OCI-LY3 (cell line): Measurements from ENCODE around the gene SLC9A2.

Experiments used
- H2AFZ ChIP-seq: fragments of 200-600, 300-600 bp; shearing (Covaris generic); 2 replicates; pipeline ENCODE4 v1.6.0; 2014; ENCODE audit warnings: antibody characterized with exemption, low read depth, low read length
- H3K27ac ChIP-seq: fragments of 200-600, 300-600 bp; sonication (generic); 2 replicates; pipeline ENCODE4 v1.5.1; 2014; ENCODE audit warnings: mild to moderate bottlenecking, low read length, moderate library complexity, mixed read lengths
- H3K27me3 ChIP-seq: fragments of 200-600, 300-600 bp; sonication (generic); 2 replicates; pipeline ENCODE4 v1.6.1; 2014; ENCODE audit warnings: low read depth, low read length, mixed read lengths
- H3K36me3 ChIP-seq: fragments of 200-600, 300-600 bp; sonication (generic); replicated peaks from 2 replicates; pipeline ENCODE3; 2014; ENCODE audit warnings: low read depth, low read length, mixed read lengths
- H3K4me1 ChIP-seq: fragments of 300-600, 200-600 bp; sonication (generic); 2 replicates; pipeline ENCODE4 v1.6.1; 2014; ENCODE audit warnings: low read length, mixed read lengths
- H3K4me2 ChIP-seq: fragments of 200-600, 300-600 bp; sonication (generic); 2 replicates; pipeline ENCODE4 v1.6.1; 2014; ENCODE audit warnings: low read length, mixed read lengths
- H3K4me3 ChIP-seq: fragments of 300-600, 200-600 bp; sonication (generic); 2 replicates; pipeline ENCODE4 v1.5.1; 2014; ENCODE audit warnings: antibody characterized with exemption, mild to moderate bottlenecking, low read length, moderate library complexity
- H3K79me2 ChIP-seq: fragments of 300-600, 200-600 bp; shearing (Covaris generic); 2 replicates; pipeline ENCODE4 v1.6.1; 2014; ENCODE audit warnings: mild to moderate bottlenecking, low read length, mixed read lengths
- H3K9ac ChIP-seq: fragments of 300-600, 200-600 bp; shearing (Covaris generic); 2 replicates; pipeline ENCODE4 v1.6.0; 2014; ENCODE audit warnings: mild to moderate bottlenecking, low read length, moderate library complexity
- H3K9me3 ChIP-seq: fragments of 200-600, 300-600 bp; shearing (Covaris generic); 2 replicates; pipeline ENCODE4 v1.6.1; 2014; ENCODE audit warnings: low read length, mixed read lengths; ENCODE audit not compliant: insufficient read depth
- H4K20me1 ChIP-seq: fragments of 200-600, 300-600 bp; sonication (generic); 2 replicates; pipeline ENCODE4 v1.6.1; 2016; ENCODE audit warnings: low read length, mixed read lengths; ENCODE audit not compliant: insufficient read depth
- CTCF ChIP-seq: fragments of 200-600, 300-600 bp; sonication (generic); IDR thresholded peaks from 2 replicates; pipeline ENCODE4 v1.5.1; 2014; ENCODE audit warnings: antibody characterized with exemption, low read length, low read depth
- EZH2phosphoT487 ChIP-seq: fragments of 200-600 bp; shearing (Covaris generic); IDR thresholded peaks from 2 replicates; pipeline ENCODE4 v1.6.1; 2018; ENCODE audit warnings: antibody characterized with exemption, mixed run types, low read depth

The SLC9A2 gene

GRCh38 chr2:102630458-102630857 lies 11.1 kb downstream of the SLC9A2 start:
- H3K9ac ChIP-seq = no peak overlapping the region
- H2AFZ ChIP-seq = no peak overlapping the region
- no peak overlapping the region for H3K4me3 ChIP-seq
- H3K9me3 ChIP-seq = no peaks in the 10 kb centered on the region
- H3K79me2 ChIP-seq = no peaks in the 10 kb centered on the region
- H3K36me3 ChIP-seq = no peaks in the 10 kb centered on the region
- H3K4me1 ChIP-seq = peaks cover 10% of the 10 kb centered on the region
- TF ChIP-seq EZH2phosphoT487 (no peak), CTCF (no peak)
- no peak overlapping the region for H3K27ac ChIP-seq
- no peaks in the 10 kb centered on the region for H3K27me3 ChIP-seq
- H3K4me2 ChIP-seq = no peak overlapping the region
- H4K20me1 ChIP-seq = no peaks in the 10 kb centered on the region

GRCh38 chr2:102632380-102633175 lies 13.2 kb downstream of the SLC9A2 start:
- H3K4me2 ChIP-seq = peak overlapping the region; percentile 28
- H3K4me1 ChIP-seq = peaks cover 10% of the 10 kb centered on the region
- no peak overlapping the region for H2AFZ ChIP-seq
- H4K20me1 ChIP-seq = no peaks in the 10 kb centered on the region
- no peak overlapping the region for H3K4me3 ChIP-seq
- H3K9ac ChIP-seq = no peak overlapping the region
- H3K36me3 ChIP-seq = no peaks in the 10 kb centered on the region
- H3K27ac ChIP-seq = no peak overlapping the region
- no peaks in the 10 kb centered on the region for H3K79me2 ChIP-seq
- no peaks in the 10 kb centered on the region for H3K9me3 ChIP-seq
- H3K27me3 ChIP-seq = no peaks in the 10 kb centered on the region
- no peak for TF ChIP-seq EZH2phosphoT487
- no peak for TF ChIP-seq CTCF

- Histone ChIP-seq H3K4me3 (no peak overlapping the region), H3K27me3 (no peaks in the 10 kb centered on the region), H3K79me2 (no peaks in the 10 kb centered on the region), H3K4me1 (peaks cover 10% of the 10 kb centered on the region), H3K4me2 (no peak overlapping the region), H3K27ac (no peak overlapping the region), H3K9me3 (no peaks in the 10 kb centered on the region), H3K36me3 (no peaks in the 10 kb centered on the region), H4K20me1 (no peaks in the 10 kb centered on the region), H2AFZ (no peak overlapping the region), H3K9ac (no peak overlapping the region)
- TF ChIP-seq CTCF = no peak
- no peak for TF ChIP-seq EZH2phosphoT487
Observed at GRCh38 chr2:102634831-102635241, 15.5 kb downstream of the SLC9A2 start.

- H3K9me3 ChIP-seq = no peaks in the 10 kb centered on the region
- no peak overlapping the region for H3K27ac ChIP-seq
- no peak overlapping the region for H3K4me3 ChIP-seq
- H3K36me3 ChIP-seq = no peaks in the 10 kb centered on the region
- H3K27me3 ChIP-seq = no peaks in the 10 kb centered on the region
- peaks cover 10% of the 10 kb centered on the region for H3K4me1 ChIP-seq
- TF ChIP-seq EZH2phosphoT487 (no peak), CTCF (no peak)
- H4K20me1 ChIP-seq = no peaks in the 10 kb centered on the region
- no peak overlapping the region for H2AFZ ChIP-seq
- no peaks in the 10 kb centered on the region for H3K79me2 ChIP-seq
- H3K4me2 ChIP-seq = no peak overlapping the region
- H3K9ac ChIP-seq = no peak overlapping the region
Observed at GRCh38 chr2:102635317-102635716, 16.0 kb downstream of the SLC9A2 start.
